GM15510 (cell line): Measurements from ENCODE around the gene ANAPC10.

ENCODE experiments used
- POLR2A ChIP-seq: IDR thresholded peaks from 3 replicates; pipeline ENCODE4 v1.6.1; 2011; ENCODE audit warnings: borderline replicate concordance; ENCODE audit not compliant: insufficient read length; ENCODE audit errors: extremely low read depth

ANAPC10 gene

GRCh38 chr4:144975718-144976117 is 122.3 kb downstream of the ANAPC10 start:
- no peak for TF ChIP-seq POLR2A

- no peak for TF ChIP-seq POLR2A
Observed at GRCh38 chr4:144970597-144970996, 127.4 kb downstream of the ANAPC10 start.

GRCh38 chr4:144969821-144970220 is 128.2 kb downstream of the ANAPC10 start:
- no peak for TF ChIP-seq POLR2A

GRCh38 chr4:144968606-144969005 is 129.4 kb downstream of the ANAPC10 start:
- no peak for TF ChIP-seq POLR2A

GRCh38 chr4:144967161-144967560 is 130.8 kb downstream of the ANAPC10 start:
- no peak for TF ChIP-seq POLR2A

- TF ChIP-seq POLR2A: no peak
Observed at GRCh38 chr4:144962300-144962699, 135.7 kb downstream of the ANAPC10 start.

- TF ChIP-seq POLR2A: no peak
Observed at GRCh38 chr4:144955104-144955503, 142.9 kb downstream of the ANAPC10 start.

- TF ChIP-seq POLR2A: no peak
Observed at GRCh38 chr4:144954230-144954629, 143.8 kb downstream of the ANAPC10 start.

GRCh38 chr4:144948421-144948820 is 149.6 kb downstream of the ANAPC10 start:
- no peak for TF ChIP-seq POLR2A

GRCh38 chr4:144948009-144948408 is 150.0 kb downstream of the ANAPC10 start:
- TF ChIP-seq POLR2A: no peak
